Measurements from ENCODE around the gene HELZ. TPM values are rescaled to one million over a fixed set of nuclear protein-coding genes. Genes with fewer than 3 reads are reported as not detected.

The HELZ gene
- total and polyA plus RNA-seq, 2 experiments from 2014 or later, result 32.7 to 77.2 TPM

- H3K27me3 ChIP-seq, result no peaks in the 10 kb centered on the region
- H2AFZ ChIP-seq, result no peak overlapping the region
- no peaks in the 10 kb centered on the region for H3K4me1 ChIP-seq (ENCODE audit: insufficient read depth)
- H3K9me2 ChIP-seq (replicated peaks; ENCODE audit: insufficient read depth), result no peaks in the 10 kb centered on the region
- peaks cover 11% of the 10 kb centered on the region for H4K20me1 ChIP-seq (ENCODE audit: insufficient read depth, poor library complexity, severe bottlenecking)
- no peak overlapping the region for H3K4me2 ChIP-seq
- no peak overlapping the region for H3K27ac ChIP-seq
- no peak for DNase-seq (ENCODE audit: low spot score)
- H3K4me3 ChIP-seq, result no peak overlapping the region
- WGBS (ENCODE audit: low lambda C conversion rate, missing lambda C conversion rate), result 96% methylated on average over 3 of the region's 3 CpGs
- H3K79me2 ChIP-seq, result peaks cover 44% of the 10 kb centered on the region
- TF ChIP-seq, protein P1, sequence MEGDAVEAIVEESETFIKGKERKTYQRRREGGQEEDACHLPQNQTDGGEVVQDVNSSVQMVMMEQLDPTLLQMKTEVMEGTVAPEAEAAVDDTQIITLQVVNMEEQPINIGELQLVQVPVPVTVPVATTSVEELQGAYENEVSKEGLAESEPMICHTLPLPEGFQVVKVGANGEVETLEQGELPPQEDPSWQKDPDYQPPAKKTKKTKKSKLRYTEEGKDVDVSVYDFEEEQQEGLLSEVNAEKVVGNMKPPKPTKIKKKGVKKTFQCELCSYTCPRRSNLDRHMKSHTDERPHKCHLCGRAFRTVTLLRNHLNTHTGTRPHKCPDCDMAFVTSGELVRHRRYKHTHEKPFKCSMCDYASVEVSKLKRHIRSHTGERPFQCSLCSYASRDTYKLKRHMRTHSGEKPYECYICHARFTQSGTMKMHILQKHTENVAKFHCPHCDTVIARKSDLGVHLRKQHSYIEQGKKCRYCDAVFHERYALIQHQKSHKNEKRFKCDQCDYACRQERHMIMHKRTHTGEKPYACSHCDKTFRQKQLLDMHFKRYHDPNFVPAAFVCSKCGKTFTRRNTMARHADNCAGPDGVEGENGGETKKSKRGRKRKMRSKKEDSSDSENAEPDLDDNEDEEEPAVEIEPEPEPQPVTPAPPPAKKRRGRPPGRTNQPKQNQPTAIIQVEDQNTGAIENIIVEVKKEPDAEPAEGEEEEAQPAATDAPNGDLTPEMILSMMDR (IDR thresholded peaks at IDR 0.05; ENCODE audit: poor library complexity), result no peak
- H3K9me3 ChIP-seq (ENCODE audit: low read depth), result no peaks in the 10 kb centered on the region
- no peaks in the 10 kb centered on the region for H3K36me3 ChIP-seq (replicated peaks; ENCODE audit: insufficient read depth, low read depth)
These were observed 156.4 kb downstream of the HELZ start for GRCh38 chr17:67088639-67089038.

DNA sequence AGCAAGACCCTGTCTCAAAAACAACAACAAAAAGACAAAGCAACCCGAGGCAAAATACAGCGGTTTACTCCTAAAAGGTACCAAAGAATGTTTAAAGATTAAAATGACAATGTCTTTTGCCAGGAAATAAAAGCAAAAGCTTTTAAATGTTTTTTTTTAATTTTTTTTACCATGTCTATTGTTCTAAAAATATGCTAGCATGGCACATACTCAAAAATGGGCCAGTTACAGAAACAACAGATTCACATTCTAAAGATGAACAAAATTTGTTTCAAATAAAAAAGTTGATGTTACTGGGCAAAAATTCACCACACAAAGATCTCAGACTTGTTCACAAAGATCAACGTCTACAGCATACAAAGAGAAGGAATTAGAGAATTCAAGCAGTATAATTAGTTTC lies 159.6 kb downstream of the HELZ start:
- no peak for DNase-seq (ENCODE audit: low spot score)
- H3K27me3 ChIP-seq, result no peaks in the 10 kb centered on the region
- H3K9me3 ChIP-seq (ENCODE audit: low read depth), result no peaks in the 10 kb centered on the region
- H3K9me2 ChIP-seq (replicated peaks; ENCODE audit: insufficient read depth), result no peaks in the 10 kb centered on the region
- H4K20me1 ChIP-seq (ENCODE audit: insufficient read depth, poor library complexity, severe bottlenecking), result peaks cover 5% of the 10 kb centered on the region
- H3K4me1 ChIP-seq (ENCODE audit: insufficient read depth), result no peaks in the 10 kb centered on the region
- no peak overlapping the region for H3K4me2 ChIP-seq
- H3K36me3 ChIP-seq (replicated peaks; ENCODE audit: insufficient read depth, low read depth), result no peaks in the 10 kb centered on the region
- H3K79me2 ChIP-seq, result peaks cover 32% of the 10 kb centered on the region
- TF ChIP-seq, protein P1 (IDR thresholded peaks at IDR 0.05; ENCODE audit: poor library complexity), result no peak
- TF ChIP-seq EZH2 (IDR thresholded peaks at IDR 0.05; ENCODE audit: borderline replicate concordance) (no peak), EZH2phosphoT487 (IDR thresholded peaks at IDR 0.05; ENCODE audit: low read depth, severe bottlenecking, unreplicated experiment) (no peak)
- 95% methylated on average over 3 of the region's 3 CpGs for WGBS (ENCODE audit: low lambda C conversion rate, missing lambda C conversion rate)
- no peak overlapping the region for H3K27ac ChIP-seq
- no peak overlapping the region for H3K4me3 ChIP-seq
- no peak overlapping the region for H2AFZ ChIP-seq

GRCh38 chr17:67082107-67082506 lies 162.9 kb downstream of the HELZ start:
- Histone ChIP-seq H3K4me1 (ENCODE audit: insufficient read depth) (no peaks in the 10 kb centered on the region), H2AFZ (no peak overlapping the region), H3K4me3 (no peak overlapping the region), H3K9me3 (ENCODE audit: low read depth) (no peaks in the 10 kb centered on the region), H3K27ac (no peak overlapping the region), H4K20me1 (ENCODE audit: insufficient read depth, poor library complexity, severe bottlenecking) (peaks cover 2% of the 10 kb centered on the region), H3K79me2 (peaks cover 17% of the 10 kb centered on the region), H3K27me3 (no peaks in the 10 kb centered on the region), H3K4me2 (no peak overlapping the region), H3K36me3 (replicated peaks; ENCODE audit: insufficient read depth, low read depth) (no peaks in the 10 kb centered on the region), H3K9me2 (replicated peaks; ENCODE audit: insufficient read depth) (no peaks in the 10 kb centered on the region)
- TF ChIP-seq, protein P1 (IDR thresholded peaks at IDR 0.05; ENCODE audit: poor library complexity), result no peak
- TF ChIP-seq EZH2phosphoT487 (IDR thresholded peaks at IDR 0.05; ENCODE audit: low read depth, severe bottlenecking, unreplicated experiment) (no peak), EZH2 (IDR thresholded peaks at IDR 0.05; ENCODE audit: borderline replicate concordance) (no peak)
- 85% methylated on average over 1 of the region's 1 CpG for WGBS (ENCODE audit: low lambda C conversion rate, missing lambda C conversion rate)
- DNase-seq (ENCODE audit: low spot score), result no peak

GRCh38 chr17:67080804-67081203 lies 164.2 kb downstream of the HELZ start:
- H3K9me3 ChIP-seq (ENCODE audit: low read depth), result no peaks in the 10 kb centered on the region
- TF ChIP-seq, protein P1 (IDR thresholded peaks at IDR 0.05; ENCODE audit: poor library complexity), result no peak
- TF ChIP-seq EZH2phosphoT487 (IDR thresholded peaks at IDR 0.05; ENCODE audit: low read depth, severe bottlenecking, unreplicated experiment) (no peak), EZH2 (IDR thresholded peaks at IDR 0.05; ENCODE audit: borderline replicate concordance) (no peak)
- peaks cover 2% of the 10 kb centered on the region for H4K20me1 ChIP-seq (ENCODE audit: insufficient read depth, poor library complexity, severe bottlenecking)
- H2AFZ ChIP-seq, result no peak overlapping the region
- H3K79me2 ChIP-seq, result peaks cover 12% of the 10 kb centered on the region
- peaks cover 3% of the 10 kb centered on the region for H3K4me1 ChIP-seq (ENCODE audit: insufficient read depth)
- no peak overlapping the region for H3K27ac ChIP-seq
- WGBS (ENCODE audit: low lambda C conversion rate, missing lambda C conversion rate), result 94% methylated on average over 2 of the region's 2 CpGs
- H3K27me3 ChIP-seq, result no peaks in the 10 kb centered on the region
- no peak overlapping the region for H3K4me3 ChIP-seq
- no peak for DNase-seq (ENCODE audit: low spot score)
- H3K9me2 ChIP-seq (replicated peaks; ENCODE audit: insufficient read depth), result no peaks in the 10 kb centered on the region
- H3K36me3 ChIP-seq (replicated peaks; ENCODE audit: insufficient read depth, low read depth), result no peaks in the 10 kb centered on the region
- H3K4me2 ChIP-seq, result no peak overlapping the region
